WTC11 (cell line): ENCODE data around the gene DNAJB12.

ENCODE experiments used
- SP1 ChIP-seq: sonication (generic); formaldehyde crosslinking; conservative IDR thresholded peaks from 2 replicates; pipeline ENCODE4 v1.8.1; 2022; ENCODE audit warnings: missing genetic modification reagents
- TF ChIP-seq, protein P1 (sequence below): sonication (generic); formaldehyde crosslinking; IDR thresholded peaks from 2 replicates; pipeline ENCODE4 v1.8.0; 2023; ENCODE audit warnings: mild to moderate bottlenecking, missing genetic modification reagents
- TF ChIP-seq, protein P2 (sequence below): sonication (generic); formaldehyde crosslinking; IDR thresholded peaks from 2 replicates; pipeline ENCODE4 v1.8.1; 2023; ENCODE audit warnings: mild to moderate bottlenecking, missing genetic modification reagents, moderate library complexity

DNA sequence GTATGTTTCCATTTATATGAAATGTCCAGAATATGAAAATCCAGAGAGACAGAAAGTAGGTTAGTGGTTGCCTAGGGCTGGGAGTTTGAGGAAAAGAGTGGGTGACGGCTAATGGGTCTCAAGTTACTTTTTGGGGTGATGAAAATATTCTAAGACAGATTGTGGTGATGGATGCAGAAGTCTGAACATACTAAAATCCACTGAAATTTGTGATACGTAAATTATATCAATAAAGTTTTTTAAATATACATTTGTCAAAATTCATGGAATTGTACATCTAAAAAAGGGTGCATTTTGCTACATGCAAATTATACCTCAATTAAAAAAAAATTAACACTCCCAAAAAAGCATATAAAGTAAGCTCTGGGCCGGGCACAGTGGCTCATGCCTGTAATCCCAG, 71.6 kb downstream of the DNAJB12 start:
- TF ChIP-seq SP1: no peak
- TF ChIP-seq, protein P1, sequence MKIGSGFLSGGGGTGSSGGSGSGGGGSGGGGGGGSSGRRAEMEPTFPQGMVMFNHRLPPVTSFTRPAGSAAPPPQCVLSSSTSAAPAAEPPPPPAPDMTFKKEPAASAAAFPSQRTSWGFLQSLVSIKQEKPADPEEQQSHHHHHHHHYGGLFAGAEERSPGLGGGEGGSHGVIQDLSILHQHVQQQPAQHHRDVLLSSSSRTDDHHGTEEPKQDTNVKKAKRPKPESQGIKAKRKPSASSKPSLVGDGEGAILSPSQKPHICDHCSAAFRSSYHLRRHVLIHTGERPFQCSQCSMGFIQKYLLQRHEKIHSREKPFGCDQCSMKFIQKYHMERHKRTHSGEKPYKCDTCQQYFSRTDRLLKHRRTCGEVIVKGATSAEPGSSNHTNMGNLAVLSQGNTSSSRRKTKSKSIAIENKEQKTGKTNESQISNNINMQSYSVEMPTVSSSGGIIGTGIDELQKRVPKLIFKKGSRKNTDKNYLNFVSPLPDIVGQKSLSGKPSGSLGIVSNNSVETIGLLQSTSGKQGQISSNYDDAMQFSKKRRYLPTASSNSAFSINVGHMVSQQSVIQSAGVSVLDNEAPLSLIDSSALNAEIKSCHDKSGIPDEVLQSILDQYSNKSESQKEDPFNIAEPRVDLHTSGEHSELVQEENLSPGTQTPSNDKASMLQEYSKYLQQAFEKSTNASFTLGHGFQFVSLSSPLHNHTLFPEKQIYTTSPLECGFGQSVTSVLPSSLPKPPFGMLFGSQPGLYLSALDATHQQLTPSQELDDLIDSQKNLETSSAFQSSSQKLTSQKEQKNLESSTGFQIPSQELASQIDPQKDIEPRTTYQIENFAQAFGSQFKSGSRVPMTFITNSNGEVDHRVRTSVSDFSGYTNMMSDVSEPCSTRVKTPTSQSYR (CRISPR knock-in tag): no peak
- TF ChIP-seq, protein P2, sequence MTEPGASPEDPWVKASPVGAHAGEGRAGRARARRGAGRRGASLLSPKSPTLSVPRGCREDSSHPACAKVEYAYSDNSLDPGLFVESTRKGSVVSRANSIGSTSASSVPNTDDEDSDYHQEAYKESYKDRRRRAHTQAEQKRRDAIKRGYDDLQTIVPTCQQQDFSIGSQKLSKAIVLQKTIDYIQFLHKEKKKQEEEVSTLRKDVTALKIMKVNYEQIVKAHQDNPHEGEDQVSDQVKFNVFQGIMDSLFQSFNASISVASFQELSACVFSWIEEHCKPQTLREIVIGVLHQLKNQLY (CRISPR knock-in tag): no peak
